Common myeloid progenitor, CD34-positive (primary cell): ENCODE data around the gene SHISA6.

Experiments
- CTCF ChIA-PET: fragments of 350-600 bp; sonication (Branson Sonifier 250); formaldehyde crosslinking; loops from one replicate; lab custom pipeline; 2021; ENCODE audit warnings: antibody characterized with exemption; lab: Charles Lee
- POLR2A ChIA-PET: fragments of 350-600 bp; sonication (Branson Sonifier 250); formaldehyde crosslinking; loops from one replicate; lab custom pipeline; 2021; ENCODE audit warnings: antibody characterized with exemption; lab: Charles Lee
- DNase-seq, 3 donors: peaks; one replicate each; pipeline versions ENCODE4 v3.0.0 to v3.0.0-alpha.2; 2013
- H3K27ac ChIP-seq, 2 experiments: 1 replicate in 1 of 2; 2 replicates in 1 of 2; pipeline ENCODE4 v1.7.0; 2013; ENCODE audit warnings: inconsistent platforms in 2 of 2, low read length in 2 of 2, mild to moderate bottlenecking in 2 of 2, low read depth in 1 of 2, moderate library complexity in 1 of 2; ENCODE audit not compliant: severe bottlenecking in 2 of 2, insufficient read depth in 1 of 2, poor library complexity in 1 of 2
- H3K27me3 ChIP-seq, 5 experiments: replicated peaks in 2 of 5; 1 replicate in 3 of 5; 2 replicates in 2 of 5; pipeline versions ENCODE4 v1.6.1 to v1.7.0; 2013; ENCODE audit warnings: low read length in 4 of 5, mild to moderate bottlenecking in 2 of 5, moderate library complexity in 2 of 5, inconsistent platforms in 1 of 5; ENCODE audit not compliant: insufficient read depth in 5 of 5, control insufficient read depth in 4 of 5
- H3K36me3 ChIP-seq, 4 experiments: 1 replicate in 2 of 4; 2 replicates in 2 of 4; pipeline versions ENCODE4 v1.6.1 to v1.7.0; 2013; ENCODE audit warnings: low read length in 3 of 4, control low read depth in 1 of 4, mild to moderate bottlenecking in 1 of 4; ENCODE audit not compliant: control insufficient read depth in 4 of 4, insufficient read depth in 4 of 4
- H3K4me1 ChIP-seq, 4 experiments: 1 replicate in 3 of 4; 2 replicates in 1 of 4; pipeline versions ENCODE4 v1.6.1 to v1.7.1; 2013; ENCODE audit warnings: low read length in 3 of 4, mild to moderate bottlenecking in 3 of 4, control low read depth in 1 of 4, inconsistent platforms in 1 of 4, moderate library complexity in 1 of 4; ENCODE audit not compliant: control insufficient read depth in 4 of 4, insufficient read depth in 4 of 4; ENCODE audit errors: control extremely low read depth in 1 of 4
- H3K4me3 ChIP-seq, 7 experiments: 1 replicate in 4 of 7; 2 replicates in 3 of 7; pipeline versions ENCODE4 v1.5.1 to v1.7.0; 2013; ENCODE audit warnings: mild to moderate bottlenecking in 7 of 7, low read length in 6 of 7, moderate library complexity in 6 of 7, inconsistent platforms in 2 of 7, low read depth in 2 of 7, control low read depth in 1 of 7; ENCODE audit not compliant: insufficient read depth in 4 of 7, control insufficient read depth in 1 of 7; ENCODE audit errors: extremely low read depth in 1 of 7
- H3K9me3 ChIP-seq, 5 experiments: 1 replicate in 4 of 5; 2 replicates in 1 of 5; pipeline versions ENCODE4 v1.6.1 to v1.7.1; 2013; ENCODE audit warnings: low read length in 4 of 5, mild to moderate bottlenecking in 2 of 5, inconsistent platforms in 1 of 5, low read depth in 1 of 5, moderate library complexity in 1 of 5; ENCODE audit not compliant: control insufficient read depth in 4 of 5, insufficient read depth in 2 of 5; ENCODE audit errors: control extremely low read depth in 1 of 5
- WGBS: methylation state at CpG from one replicate; pipeline ENCODE4 v1.1.5; 2013; ENCODE audit not compliant: insufficient coverage; 5-methylcytosine and 5-hydroxymethylcytosine counted together

The SHISA6 gene

DNA sequence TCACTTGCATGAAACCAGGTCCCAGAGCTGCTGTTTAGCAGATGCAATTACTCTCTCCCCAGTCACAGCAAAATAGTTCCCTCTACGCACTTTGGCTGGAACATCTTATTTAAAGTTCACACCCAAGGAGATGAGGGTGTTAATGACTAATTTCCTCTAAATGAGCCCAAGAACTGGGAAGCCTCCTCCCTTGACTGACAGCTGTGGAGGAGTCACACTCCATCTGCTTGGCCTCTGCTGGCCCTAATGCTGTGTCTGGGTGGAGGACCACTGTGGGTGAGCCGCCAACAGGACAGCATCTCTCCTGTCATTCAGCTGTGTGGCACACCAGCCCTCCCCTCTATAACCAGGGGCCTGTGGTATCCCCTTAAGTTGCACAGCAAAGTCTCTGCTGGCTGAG lies 115.4 kb downstream of the SHISA6 start:
- Histone ChIP-seq H3K9me3 (no peaks in the 10 kb centered on the region), H3K4me3 (no peak overlapping the region), H3K27me3 (no peaks in the 10 kb centered on the region), H3K36me3 (no peaks in the 10 kb centered on the region), H3K27ac (no peak overlapping the region), H3K4me1 (no peaks in the 10 kb centered on the region)
- ChIA-PET POLR2A (no interaction called here), CTCF (no interaction called here)
- DNase-seq = no peak
- WGBS = 100% methylated on average over 1 of the region's 2 CpGs

GRCh38 chr17:11363565-11364117 lies 122.6 kb downstream of the SHISA6 start:
- no peak overlapping the region for H3K27ac ChIP-seq

GRCh38 chr17:11366272-11366850 lies 125.3 kb downstream of the SHISA6 start:
- Histone ChIP-seq H3K36me3 (no peaks in the 10 kb centered on the region), H3K27me3 (no peaks in the 10 kb centered on the region), H3K4me3 (no peak overlapping the region), H3K9me3 (no peaks in the 10 kb centered on the region), H3K27ac (no peak overlapping the region), H3K4me1 (no peaks in the 10 kb centered on the region)
- POLR2A ChIA-PET = no interaction called here
- CTCF ChIA-PET = no interaction called here
- no peak for DNase-seq
- 75% methylated on average over 4 of the region's 4 CpGs for WGBS

More at GRCh38 chr17:11363565-11364117, 122.6 kb downstream of the SHISA6 start:
- Histone ChIP-seq H3K4me1 (no peaks in the 10 kb centered on the region), H3K9me3 (no peaks in the 10 kb centered on the region), H3K36me3 (no peaks in the 10 kb centered on the region), H3K27me3 (no peaks in the 10 kb centered on the region), H3K4me3 (no peak overlapping the region)
- POLR2A ChIA-PET = no interaction called here
- DNase-seq = no peak
- CTCF ChIA-PET = no interaction called here
- 90% methylated on average over 4 of the region's 5 CpGs for WGBS

- Histone ChIP-seq H3K27ac (no peak overlapping the region), H3K4me1 (no peaks in the 10 kb centered on the region), H3K4me3 (no peak overlapping the region), H3K9me3 (no peaks in the 10 kb centered on the region), H3K36me3 (no peaks in the 10 kb centered on the region), H3K27me3 (no peaks in the 10 kb centered on the region)
- POLR2A ChIA-PET = no interaction called here
- WGBS = 88% methylated on average over 6 of the region's 6 CpGs
- DNase-seq = no peak
- CTCF ChIA-PET = no interaction called here
Measured at GRCh38 chr17:11369575-11369974, 128.6 kb downstream of the SHISA6 start.

DNA sequence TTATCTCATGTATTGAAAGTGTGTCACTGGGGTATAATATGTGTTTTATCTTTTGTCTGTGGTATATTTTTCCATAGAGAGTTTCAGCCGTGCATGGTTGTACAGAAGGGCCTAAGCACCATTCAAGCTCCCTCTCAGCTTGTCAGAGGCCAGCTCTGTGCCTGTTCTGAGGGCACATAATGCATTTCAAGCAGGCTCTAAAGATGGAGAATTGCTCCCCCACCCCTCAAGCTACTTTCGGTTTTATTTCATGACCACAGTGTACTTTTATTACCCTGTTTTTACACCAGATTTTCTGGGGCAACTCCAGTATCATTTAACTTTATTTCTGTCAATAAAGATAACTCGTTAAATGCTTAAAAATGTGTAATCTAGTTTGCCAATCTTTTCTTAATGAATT lies 131.7 kb downstream of the SHISA6 start:
- POLR2A ChIA-PET = no interaction called here
- WGBS = 83% methylated on average over 1 of the region's 3 CpGs
- no peaks in the 10 kb centered on the region for H3K9me3 ChIP-seq
- no peaks in the 10 kb centered on the region for H3K4me1 ChIP-seq
- H3K36me3 ChIP-seq = no peaks in the 10 kb centered on the region
- CTCF ChIA-PET = no interaction called here
- no peak overlapping the region for H3K27ac ChIP-seq
- no peaks in the 10 kb centered on the region for H3K27me3 ChIP-seq
- no peak overlapping the region for H3K4me3 ChIP-seq
- no peak for DNase-seq

GRCh38 chr17:11378506-11378905 lies 137.5 kb downstream of the SHISA6 start:
- Histone ChIP-seq H3K9me3 (no peaks in the 10 kb centered on the region), H3K36me3 (no peaks in the 10 kb centered on the region), H3K4me3 (no peak overlapping the region), H3K27ac (no peak overlapping the region), H3K27me3 (no peaks in the 10 kb centered on the region), H3K4me1 (no peaks in the 10 kb centered on the region)
- DNase-seq = no peak
- CTCF ChIA-PET = no interaction called here
- WGBS = 100% methylated on average over 3 of the region's 6 CpGs
- POLR2A ChIA-PET = no interaction called here

DNA sequence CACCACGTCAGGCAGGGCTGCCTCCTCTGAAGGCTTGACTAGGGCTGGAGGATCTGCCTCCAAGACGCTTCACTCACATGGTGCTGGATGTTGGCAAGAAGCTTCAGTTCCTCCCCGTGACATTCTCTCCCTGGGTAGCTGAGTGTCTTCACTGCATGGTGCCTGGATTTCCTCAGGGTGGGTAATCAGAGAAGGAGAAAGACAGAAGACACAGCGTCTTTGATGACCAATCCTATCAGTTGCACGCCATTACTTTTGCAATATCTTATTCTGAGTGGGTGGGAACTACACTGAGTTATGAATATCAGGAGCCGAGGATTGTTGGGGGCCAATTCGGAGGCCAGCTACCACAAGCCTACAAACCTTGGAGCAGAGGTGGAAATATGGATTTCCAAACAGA lies 139.7 kb downstream of the SHISA6 start:
- ChIA-PET CTCF (no interaction called here), POLR2A (no interaction called here)
- Histone ChIP-seq H3K4me3 (no peak overlapping the region), H3K27ac (no peak overlapping the region), H3K4me1 (no peaks in the 10 kb centered on the region), H3K9me3 (peaks cover 0 to 3% (median 0%) of the 10 kb centered on the region in 5 experiments), H3K27me3 (no peaks in the 10 kb centered on the region), H3K36me3 (no peaks in the 10 kb centered on the region)
- WGBS = 89% methylated on average over 6 of the region's 7 CpGs
- no peak for DNase-seq
